Cerebellar cortex (tissue), 1 donor: ENCODE results near the gene PTGDR2.
A peak's percentile ranks its signal among the peaks of the same experiment; 100 is the strongest.
"Not testable (repeated sequence)": the region's sequence is repeated elsewhere in the genome, so short reads cannot be mapped to it uniquely, and the experiment has no call there.

Experiments used
- DNase-seq: peaks from one replicate; pipeline ENCODE4 v3.0.0-alpha.2; 2015; ENCODE audit warnings: low spot score

PTGDR2 gene

DNA sequence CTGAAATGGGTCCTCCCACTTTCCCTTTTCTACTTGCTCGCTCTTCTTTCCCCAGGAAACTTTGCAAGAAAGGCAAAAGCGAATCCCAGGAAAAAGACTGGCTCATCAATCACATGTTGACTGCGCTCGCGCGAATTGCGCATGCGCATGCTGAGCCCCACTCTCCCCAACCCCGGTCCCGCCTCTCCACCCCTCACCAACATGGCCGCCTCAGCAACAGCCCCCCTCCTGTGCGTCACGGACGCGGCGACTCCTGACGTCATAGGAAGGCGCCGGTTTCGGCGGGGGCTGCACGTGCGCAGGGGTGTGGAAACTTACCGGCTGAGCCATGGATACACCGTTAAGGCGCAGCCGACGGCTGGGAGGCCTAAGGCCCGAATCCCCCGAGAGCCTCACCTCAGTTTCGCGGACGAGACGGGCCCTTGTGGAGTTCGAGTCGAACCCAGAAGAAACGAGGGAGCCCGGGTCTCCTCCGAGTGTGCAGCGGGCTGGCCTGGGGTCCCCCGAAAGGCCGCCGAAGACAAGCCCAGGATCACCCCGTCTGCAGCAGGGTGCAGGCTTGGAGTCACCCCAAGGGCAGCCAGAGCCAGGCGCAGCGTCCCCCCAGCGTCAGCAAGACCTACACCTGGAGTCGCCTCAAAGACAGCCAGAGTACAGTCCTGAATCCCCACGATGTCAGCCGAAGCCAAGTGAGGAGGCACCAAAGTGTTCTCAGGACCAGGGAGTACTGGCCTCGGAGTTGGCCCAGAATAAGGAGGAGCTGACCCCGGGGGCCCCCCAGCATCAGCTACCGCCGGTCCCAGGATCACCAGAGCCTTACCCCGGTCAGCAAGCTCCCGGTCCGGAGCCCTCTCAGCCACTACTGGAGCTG is 13.7 kb downstream of the PTGDR2 start, which contains the start of gene CCDC86:
Gene CCDC86 (plus strand): TSS at position 317 of the 871 bp plus-strand sequence. CDS start 12 bp downstream, at position 329.
- peak; percentile 96 for DNase-seq

DNA sequence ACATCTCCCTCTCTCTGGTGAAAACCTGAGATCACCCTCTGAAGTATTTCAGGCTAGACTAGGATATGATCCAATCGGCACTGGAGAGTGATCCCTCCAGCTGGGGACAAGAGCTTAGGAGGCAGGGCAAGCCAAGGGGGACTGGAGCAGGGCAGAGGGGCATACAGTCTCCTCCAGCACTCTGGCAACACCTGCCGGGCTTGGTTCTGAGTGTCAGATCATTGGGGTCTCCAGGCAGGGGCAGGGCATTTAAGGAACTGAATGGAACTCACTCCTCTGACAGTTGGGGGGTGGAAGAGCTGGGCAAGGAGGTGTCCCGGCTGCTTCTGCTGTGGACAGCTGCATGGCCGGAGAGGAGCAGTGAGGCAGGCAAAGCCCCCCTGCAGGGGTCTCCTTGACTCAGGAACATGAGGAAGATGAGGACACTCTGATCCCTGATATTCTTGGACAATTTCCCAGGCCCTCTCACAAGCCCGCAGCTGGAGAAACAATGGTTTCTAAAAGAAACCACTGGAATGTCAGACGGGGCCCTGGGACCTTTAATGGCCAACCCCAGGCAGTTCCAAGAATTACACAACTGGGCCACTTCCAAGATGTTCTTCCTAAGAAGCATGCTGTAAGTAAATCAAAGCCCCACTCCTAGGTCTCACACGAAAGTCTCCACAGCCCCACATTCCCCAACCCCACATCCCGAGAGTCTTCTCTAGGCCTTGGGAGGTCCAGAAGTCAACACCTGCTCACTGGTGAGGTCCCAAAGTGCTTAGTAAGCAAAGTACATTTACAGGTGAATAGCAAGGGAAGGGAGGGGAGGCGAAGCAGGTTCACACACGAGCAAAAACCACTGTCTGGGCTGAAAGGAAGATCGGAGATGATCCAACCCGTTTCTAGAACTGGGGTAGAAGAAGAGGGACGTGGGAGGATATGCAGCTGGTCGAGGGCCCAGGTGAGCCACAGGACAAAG is 15.0 kb downstream of the PTGDR2 start:
- no peak for DNase-seq

DNA sequence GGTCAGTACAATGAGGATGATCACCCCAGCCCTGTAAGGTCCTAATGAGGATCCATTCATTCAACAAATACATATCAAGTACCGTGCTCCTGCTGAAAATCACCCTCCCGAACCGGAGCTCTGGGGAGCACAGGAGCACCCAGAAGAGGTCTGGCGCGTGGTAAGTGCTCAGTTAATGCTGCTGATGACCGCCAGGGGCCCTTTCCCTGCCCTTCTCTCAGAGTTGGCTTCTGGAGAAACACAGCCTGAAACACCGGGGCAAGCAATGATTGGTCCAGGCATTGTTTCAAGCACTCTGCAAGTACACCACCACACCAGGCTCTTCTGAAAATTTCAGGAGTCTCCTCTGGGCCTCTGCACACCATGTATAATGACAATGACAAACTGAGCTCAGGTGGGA is 17.6 kb downstream of the PTGDR2 start:
- peak; percentile 21 for DNase-seq

DNA sequence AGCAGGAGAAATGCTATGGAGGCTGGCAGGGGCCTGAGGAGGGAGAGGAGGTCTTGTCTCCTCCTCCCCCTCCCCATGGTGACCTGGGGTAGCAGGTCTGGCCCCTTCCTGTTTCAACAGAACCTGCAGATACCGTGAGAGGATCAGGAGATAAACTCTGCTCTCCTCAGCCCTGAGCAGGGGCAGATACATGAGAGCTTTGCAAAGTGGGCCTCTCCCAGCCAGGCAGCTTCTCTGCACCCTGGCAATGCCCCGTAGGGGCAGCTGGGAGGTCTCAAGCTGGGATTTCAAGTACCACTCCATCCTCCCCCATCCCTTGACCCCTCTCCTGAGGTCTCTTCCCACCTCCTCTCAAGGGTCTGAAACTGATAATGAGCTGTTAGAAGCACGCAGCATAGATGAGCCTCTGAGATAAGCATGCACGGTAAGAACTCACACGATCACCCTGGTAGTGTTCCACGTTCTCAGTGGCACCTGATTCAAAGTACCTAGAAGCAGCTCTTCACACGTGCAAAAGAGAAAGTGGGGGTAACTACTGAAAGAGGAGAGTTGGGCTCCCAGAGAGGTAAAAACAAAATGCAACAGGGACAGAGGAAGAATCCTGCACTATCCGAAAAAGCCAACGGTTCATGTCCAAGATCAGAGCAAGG is 18.8 kb downstream of the PTGDR2 start:
- DNase-seq: no peak

DNA sequence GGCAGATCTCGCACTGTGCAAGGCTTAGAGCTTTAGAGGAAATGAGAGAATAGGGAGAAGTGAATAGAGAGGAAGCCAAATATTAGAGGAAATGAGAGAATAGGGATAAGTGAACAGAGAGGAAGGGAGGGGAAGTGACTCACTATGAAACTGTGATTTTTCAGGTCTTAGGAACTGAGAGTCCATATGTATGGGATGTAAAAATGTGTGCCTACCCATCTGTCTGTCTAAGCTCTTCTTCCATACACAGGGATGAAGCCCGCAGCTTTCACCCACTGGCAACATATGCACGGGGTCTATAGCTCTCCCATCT is 20.3 kb downstream of the PTGDR2 start:
- no peak for DNase-seq

DNA sequence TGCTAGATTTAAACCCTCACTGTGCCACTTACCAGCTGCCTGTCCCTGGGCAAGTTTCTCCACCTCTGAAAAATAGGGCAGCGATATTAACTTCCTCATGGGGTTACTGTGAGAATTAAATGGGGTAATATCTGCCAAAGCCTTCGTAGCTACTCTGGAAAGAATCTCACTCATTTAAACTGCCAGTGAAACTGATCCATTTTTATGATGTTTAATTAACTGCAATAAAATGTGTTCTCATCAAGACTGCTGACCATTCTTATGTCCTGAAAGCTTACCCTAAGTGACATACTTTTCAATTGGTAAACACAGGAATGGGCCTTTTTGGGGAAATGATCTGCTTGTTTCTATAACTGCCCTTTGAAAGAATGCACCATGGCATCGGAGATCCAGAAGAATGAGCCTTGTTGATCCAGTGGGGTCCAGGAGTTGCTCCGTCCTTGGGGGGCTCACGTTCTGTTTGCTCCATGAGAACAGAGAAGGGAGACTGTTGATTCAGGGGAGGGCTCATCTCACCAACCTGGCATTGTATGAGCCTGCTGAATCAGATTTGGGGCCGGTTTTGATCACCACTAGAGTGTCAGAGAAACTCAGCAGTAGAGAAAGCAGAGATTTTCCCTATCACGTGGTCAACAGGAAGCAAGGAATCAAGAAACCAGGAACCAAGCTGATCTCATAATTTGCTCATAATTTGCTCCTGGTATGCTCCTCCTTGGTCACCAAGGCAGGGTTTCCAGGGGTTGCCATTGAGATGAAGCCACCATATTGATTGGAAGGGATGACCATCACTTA is 20.8 kb downstream of the PTGDR2 start:
- no peak for DNase-seq

DNA sequence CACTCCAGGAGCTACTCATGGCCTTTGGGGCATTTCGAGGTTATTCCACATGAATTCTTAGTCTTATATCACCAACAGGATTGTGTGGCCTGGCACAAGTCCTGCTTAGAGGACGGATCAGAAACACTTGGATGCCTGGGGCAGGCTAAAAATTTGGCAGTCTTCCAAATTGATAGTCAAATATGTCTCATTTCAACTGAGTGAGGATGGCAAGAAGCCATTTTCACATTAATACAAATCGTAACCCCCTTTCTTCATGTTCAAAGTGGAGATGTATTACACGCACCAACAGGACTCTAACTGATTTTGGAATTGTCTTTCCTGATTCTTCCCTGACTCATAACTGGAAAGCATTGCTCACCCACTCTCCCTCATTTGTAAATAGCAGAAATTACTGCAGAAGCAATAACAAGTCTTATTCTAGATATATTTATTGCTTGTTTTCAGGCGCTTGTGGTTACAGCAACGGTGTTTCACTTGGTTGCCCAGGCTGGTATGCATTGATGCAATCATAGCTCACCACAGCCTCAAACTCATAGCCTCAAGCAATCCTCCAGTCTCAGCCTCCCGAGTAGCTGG is 24.2 kb downstream of the PTGDR2 start:
- no peak for DNase-seq

DNA sequence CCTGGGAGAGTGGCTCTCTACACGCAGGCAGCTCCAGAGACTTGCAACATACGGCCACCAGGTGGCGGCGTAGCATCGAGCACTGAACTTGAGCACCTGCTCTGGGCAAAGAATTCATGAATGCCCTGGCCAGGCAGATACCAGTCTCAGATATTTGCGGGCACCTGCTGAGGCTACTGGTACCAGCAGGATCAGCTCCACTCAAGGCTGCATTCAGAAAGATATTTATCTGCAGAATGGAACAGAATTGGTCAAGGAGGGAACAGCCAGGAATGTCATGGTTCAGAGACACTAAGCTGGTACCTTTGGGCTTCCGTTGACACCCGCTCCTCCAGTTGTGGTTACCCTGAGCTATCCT is 24.6 kb downstream of the PTGDR2 start:
- DNase-seq: peak; percentile 91

DNA sequence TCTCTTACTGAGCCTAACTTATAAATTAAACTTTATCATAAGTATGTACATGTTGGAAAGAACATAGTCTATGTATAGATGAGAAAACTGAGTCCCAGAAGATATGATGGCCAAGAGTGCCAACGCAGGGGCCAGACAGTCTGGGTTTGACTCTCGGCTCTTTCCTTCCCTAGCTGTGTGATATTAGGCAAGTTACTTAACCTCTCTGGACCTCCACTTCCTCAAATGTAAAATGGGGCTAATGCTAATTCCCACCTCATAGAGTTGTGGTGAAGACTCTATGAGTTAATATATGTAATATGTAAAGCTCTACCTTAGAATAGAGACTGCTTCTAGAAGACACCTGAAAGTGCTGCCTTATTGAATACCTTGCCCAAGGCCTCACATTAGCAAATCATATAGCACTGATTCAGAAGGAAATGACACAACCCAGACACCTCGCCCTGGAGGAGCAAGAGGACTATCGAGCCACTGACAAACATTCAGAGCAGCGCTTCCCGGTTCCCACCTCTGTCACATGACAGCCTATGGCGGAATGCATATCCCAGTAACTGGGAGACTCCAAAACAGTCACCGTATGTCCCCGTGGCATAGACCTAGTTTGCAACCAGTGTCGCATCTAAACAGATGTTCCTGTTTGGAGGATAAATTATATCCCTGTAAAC is 25.1 kb downstream of the PTGDR2 start:
- no peak for DNase-seq

DNA sequence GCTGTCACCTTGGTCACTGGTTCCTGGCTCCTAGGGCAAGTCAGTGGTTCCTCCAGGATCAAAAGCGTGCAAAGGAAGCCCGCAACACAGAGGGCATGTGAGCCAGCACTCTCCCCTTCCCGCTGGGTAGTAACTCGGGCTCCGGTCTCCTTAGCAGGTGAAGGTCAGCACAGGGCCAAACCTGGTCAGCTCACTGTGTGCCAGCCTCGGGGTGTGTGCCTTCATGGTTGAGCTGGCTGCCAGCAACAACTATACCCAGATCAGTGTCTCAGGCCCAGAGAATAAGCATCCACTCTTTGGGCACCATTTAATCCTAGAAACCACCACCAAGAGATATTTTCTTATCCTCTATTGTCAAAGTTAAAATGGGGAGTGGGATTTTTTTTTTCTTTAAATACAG is 30.0 kb downstream of the PTGDR2 start:
- DNase-seq: no peak

DNA sequence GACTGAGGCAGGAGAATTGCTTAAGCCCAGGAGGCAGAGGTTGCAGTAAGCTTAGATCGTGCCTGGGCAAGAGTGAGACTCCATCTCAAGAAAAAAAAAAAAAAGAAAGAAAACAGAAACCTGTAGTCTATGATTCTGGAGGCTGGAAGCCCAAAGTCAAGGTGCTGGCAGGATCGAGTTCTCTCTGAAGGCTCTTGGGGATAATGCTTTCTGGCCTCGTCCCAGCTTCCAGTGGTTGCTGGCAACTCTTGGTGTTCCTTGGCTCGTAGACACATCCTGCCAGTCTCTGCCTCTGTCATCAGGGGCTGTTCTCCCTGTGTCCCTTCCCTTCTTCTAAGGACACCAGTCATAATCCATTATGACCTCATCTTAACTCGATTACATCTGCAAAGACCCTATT is 30.6 kb downstream of the PTGDR2 start:
- DNase-seq: no peak

DNA sequence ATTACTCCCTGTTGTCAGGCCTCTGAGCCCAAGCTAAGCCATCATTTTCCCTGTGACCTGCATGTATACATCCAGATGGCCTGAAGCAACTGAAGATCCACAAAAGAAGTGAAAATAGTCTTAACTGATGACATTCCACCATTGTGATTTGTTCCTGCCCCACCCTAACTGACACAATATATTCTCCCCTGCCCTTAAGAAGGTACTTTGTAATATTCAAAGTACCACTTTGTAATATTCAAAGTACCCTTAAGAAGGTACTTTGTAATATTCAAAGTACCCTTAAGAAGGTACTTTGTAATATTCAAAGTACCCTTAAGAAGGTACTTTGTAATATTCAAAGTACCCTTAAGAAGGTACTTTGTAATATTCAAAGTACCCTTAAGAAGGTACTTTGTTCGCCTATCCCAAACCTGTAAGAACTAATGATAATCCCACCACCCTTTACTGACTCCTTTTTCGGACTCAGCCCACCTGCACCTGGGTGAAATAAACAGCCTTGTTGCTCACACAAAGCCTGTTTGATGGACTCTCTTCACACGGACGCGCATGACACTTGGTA is 31.9 kb downstream of the PTGDR2 start:
- DNase-seq: not testable (repeated sequence)

DNA sequence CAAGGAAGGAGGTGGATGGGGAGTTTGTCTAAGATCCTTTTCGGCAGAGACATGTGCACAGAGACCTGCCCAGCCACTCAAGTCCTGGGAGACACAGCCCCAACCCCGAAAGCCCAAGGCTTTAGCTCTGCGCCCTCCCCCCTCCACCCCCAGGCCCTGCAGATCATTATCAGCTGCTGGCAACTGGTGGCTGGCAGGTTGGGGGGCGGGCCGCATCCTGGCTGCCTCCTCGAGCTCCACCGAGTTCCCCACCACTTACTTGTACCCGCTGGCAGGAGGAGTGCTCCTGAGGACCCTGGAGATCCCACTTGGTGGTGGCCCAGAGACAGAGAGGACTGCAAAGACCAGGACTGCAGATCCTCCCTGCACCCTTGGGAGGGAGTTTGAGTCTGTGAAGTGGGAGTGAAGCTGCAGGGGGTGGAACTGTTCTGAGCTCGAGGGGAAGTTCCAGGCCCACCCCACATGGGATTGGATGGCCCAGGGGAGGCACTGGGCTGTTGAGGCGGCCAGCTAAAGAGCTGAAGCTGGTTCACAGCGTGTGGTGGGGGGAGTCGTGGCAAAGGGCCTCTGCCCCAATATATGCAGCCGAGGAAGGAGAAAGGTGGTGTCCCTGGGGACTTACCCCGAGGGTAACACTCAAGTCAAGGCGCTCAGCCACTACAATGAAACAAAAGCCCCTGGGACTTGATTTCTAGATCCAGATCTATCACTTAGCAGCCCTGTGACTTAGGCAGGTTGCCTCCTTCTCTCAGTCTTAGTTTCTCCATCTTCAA is 33.7 kb downstream of the PTGDR2 start:
- no peak for DNase-seq

DNA sequence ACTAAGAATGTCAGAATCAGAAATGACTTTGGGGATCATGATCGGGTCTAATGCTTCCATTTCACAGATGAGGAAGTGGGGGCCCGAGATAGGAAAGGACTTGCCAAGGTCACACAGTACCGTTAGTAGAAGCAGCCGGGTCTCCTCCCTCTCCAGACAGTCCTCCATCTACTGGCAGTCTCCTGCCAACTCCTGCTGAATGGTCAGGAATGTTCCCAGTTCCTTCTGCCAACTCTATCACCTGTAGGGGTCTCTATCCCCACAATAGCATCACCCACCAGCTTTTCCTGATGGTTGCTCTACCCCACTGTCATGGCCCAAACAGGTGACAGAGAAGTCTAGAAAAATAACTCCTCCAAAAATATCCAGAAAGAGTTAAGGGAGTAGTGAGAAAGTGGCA is 37.7 kb downstream of the PTGDR2 start:
- DNase-seq: no peak

DNA sequence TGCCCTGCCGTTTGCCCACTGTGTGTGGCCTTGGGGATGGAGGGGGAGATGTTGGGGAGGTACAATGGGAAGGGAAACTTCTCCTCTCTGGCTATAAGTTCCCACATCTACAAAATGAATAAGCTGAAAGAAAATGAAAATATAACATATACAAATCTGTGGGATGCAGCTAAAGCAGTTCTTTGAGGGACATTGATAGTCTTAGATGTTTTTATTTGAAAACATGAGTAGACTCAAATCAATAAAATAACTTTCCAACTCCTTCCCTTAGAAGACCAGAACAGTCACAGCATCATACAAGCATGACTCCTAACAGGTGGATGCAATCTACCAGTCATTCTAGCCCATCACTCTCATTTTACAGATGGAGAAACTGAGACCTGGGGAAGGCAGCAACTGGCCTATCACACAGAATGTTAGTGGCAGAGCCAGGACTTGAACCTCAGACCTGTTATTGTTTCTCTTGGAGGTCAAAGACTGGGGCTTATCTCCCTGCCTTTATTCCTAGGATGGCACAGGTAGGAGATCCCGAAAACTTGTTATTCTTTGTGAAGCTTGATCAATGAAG is 39.1 kb downstream of the PTGDR2 start:
- DNase-seq: no peak

DNA sequence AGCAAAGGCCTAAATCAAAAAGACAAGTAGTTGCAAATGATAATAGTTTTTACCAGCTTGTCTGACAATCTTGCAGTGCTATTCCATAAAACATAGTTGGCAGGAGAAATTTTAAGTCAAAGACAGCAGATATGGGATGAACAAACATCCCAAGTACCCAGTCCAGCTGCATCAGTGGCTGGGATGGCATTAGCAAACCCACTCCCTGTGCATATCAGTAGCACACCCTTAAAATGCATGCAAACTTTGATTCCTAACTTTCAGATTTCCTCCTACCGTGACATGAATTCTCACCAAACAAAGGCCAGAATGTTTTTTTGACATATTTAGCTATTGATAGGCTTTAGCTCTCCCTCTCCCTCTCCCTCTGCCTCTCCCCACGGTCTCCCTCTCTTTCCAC is 41.6 kb downstream of the PTGDR2 start:
- DNase-seq: no peak

DNA sequence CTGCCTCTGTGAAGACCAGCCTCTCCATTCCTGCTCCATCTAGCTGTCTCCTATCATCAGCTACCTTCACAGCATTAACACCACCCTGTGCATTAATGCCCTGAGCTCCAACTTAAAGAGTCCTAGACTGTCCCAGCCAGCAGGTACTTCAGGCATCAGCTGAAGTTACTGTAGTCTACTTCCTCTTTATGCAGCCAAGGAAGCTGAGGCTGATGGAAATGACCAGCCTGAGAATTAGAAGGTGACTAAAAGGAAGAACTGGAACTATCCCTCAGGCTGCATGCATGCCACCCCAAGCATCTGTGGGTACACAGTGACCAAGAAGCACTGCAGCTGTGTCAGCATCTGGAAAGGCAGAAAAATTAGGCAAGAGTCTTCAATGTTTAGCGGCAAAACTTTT is 42.4 kb downstream of the PTGDR2 start:
- no peak for DNase-seq

DNA sequence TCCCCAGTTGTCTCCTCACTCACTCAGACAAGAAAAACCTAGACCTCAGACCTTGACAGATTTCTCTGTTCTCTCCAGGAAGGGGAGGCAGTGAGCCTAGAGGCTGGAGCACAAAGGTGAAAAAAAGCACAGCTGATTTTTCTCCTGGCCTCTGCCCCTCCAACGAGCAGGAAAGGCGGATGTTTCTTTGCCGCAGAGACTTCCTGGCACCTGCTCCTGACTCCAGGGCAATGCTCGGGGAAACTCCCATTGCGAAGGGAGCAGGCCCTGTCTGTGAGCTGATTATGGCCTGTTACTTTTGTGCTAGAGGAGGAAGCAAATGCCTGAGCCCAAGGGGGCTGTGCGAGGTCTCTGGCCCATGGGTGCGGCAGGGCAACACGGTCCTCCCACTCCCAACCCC is 45.2 kb downstream of the PTGDR2 start:
- no peak for DNase-seq

DNA sequence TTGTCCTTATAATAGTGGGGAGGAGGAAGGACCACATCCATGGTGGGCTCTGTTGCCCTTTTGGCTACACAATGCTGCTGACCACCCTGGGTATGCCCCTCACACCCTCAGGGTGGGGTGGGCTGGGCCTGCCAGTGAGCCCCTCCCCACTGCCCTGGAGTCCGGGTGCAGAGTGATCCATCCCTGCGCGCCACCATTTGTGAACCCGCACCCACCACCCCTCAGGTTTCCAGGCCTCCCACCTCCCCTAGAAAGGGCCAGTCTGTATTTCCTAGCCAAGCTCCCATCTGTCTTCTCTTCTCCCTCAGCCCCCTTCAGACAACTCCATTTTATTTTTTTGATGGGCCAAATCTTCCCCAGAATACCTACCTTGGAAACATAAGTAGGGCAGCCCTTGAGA is 45.6 kb downstream of the PTGDR2 start:
- no peak for DNase-seq
